T47D (cell line): ENCODE measurements around the gene ZNF70.

Source experiments
- DNase-seq, 2 experiments: peaks; one replicate each; pipeline versions ENCODE4 v3.0.0 to v3.0.0-alpha.2; 2011 to 2012; ENCODE audit warnings: low read depth in 1 of 2, low spot score in 1 of 2
- JUND ChIP-seq: IDR thresholded peaks from 2 replicates; pipeline ENCODE4 v1.6.1; 2012; ENCODE audit warnings: low read depth
- in situ Hi-C: cut with HindIII; loops from 2 replicates; pipeline ENCODE4 v1.10.0; 2016; ENCODE audit warnings: low sequenced_read_pairs, low pct_unique_long_range_greater_than_20kb

ZNF70 gene

GRCh38 chr22:23763579-23763945 lies 12.7 kb upstream of the ZNF70 start:
- TF ChIP-seq JUND, result no peak
- in situ Hi-C loops, result no loop called here
- no peak for DNase-seq

- DNase-seq, result no peak
- no peak for TF ChIP-seq JUND
- in situ Hi-C loops, result no loop called here
Observed at GRCh38 chr22:23762842-23763578, 12.1 kb upstream of the ZNF70 start, which contains the start of gene C22orf15. Gene C22orf15 (plus strand): TSS chr22:23762990. CDS start chr22:23763307, 317 bp downstream.

- TF ChIP-seq JUND, result no peak
- no peak for DNase-seq
- in situ Hi-C loops, result no loop called here
Observed at GRCh38 chr22:23760056-23760455, 9.1 kb upstream of the ZNF70 start.

- no peak for DNase-seq
- in situ Hi-C loops, result no loop called here
- no peak for TF ChIP-seq JUND
Observed at GRCh38 chr22:23759566-23759965, 8.7 kb upstream of the ZNF70 start.

GRCh38 chr22:23756891-23757290 lies 6.0 kb upstream of the ZNF70 start:
- no peak for TF ChIP-seq JUND
- in situ Hi-C loops, result no loop called here
- no peak for DNase-seq

- in situ Hi-C loops, result no loop called here
- no peak for TF ChIP-seq JUND
- no peak for DNase-seq
Observed at GRCh38 chr22:23755711-23756110, 4.8 kb upstream of the ZNF70 start.

- TF ChIP-seq JUND, result no peak
- no peak for DNase-seq
- in situ Hi-C loops, result no loop called here
Observed at GRCh38 chr22:23754980-23755636, 4.2 kb upstream of the ZNF70 start.

GRCh38 chr22:23754220-23754919 lies 3.5 kb upstream of the ZNF70 start, which contains the start of gene VPREB3:
Gene VPREB3 (minus strand): TSS chr22:23754425. CDS start chr22:23754363, 62 bp downstream.
- no peak for TF ChIP-seq JUND
- in situ Hi-C loops, result no loop called here
- no peak for DNase-seq

GRCh38 chr22:23753385-23753784 lies 2.5 kb upstream of the ZNF70 start:
- in situ Hi-C loops, result no loop called here
- no peak for DNase-seq
- TF ChIP-seq JUND, result no peak

- TF ChIP-seq JUND, result no peak
- in situ Hi-C loops, result no loop called here
- DNase-seq, result no peak
Observed at GRCh38 chr22:23752750-23753149, 1.8 kb upstream of the ZNF70 start.

- in situ Hi-C loops, result no loop called here
- DNase-seq, result no peak
- TF ChIP-seq JUND, result no peak
Observed at GRCh38 chr22:23752090-23752691, 1.3 kb upstream of the ZNF70 start.

- no peak for DNase-seq
- TF ChIP-seq JUND, result no peak
- in situ Hi-C loops, result no loop called here
Observed at GRCh38 chr22:23751441-23751996, 607 bp upstream of the ZNF70 start.
